ENCODE measurements around the gene PPARGC1A. TPM values are rescaled to one million over a fixed set of nuclear protein-coding genes. Genes with fewer than 3 reads are reported as not detected.

The PPARGC1A gene
- total RNA-seq, 1 donor from 2014 or later, result not detected

GRCh38 chr4:23881674-23882337 is 8.0 kb downstream of the PPARGC1A start:
- no peak for DNase-seq (ENCODE audit: low read depth, low spot score)

- DNase-seq (ENCODE audit: low read depth, low spot score), result no peak
Observed at GRCh38 chr4:23881052-23881501, 8.8 kb downstream of the PPARGC1A start.

GRCh38 chr4:23878912-23879732 is 10.7 kb downstream of the PPARGC1A start:
- no peak for DNase-seq (ENCODE audit: low read depth, low spot score)

GRCh38 chr4:23878246-23878891 is 11.5 kb downstream of the PPARGC1A start:
- DNase-seq (ENCODE audit: low read depth, low spot score), result no peak

- no peak for DNase-seq (ENCODE audit: low read depth, low spot score)
Observed at GRCh38 chr4:23877758-23878229, 12.1 kb downstream of the PPARGC1A start.

GRCh38 chr4:23876418-23877089 is 13.3 kb downstream of the PPARGC1A start:
- no peak for DNase-seq (ENCODE audit: low read depth, low spot score)

GRCh38 chr4:23875317-23875716 is 14.5 kb downstream of the PPARGC1A start:
- DNase-seq (ENCODE audit: low read depth, low spot score), result no peak

GRCh38 chr4:23874536-23874901 is 15.3 kb downstream of the PPARGC1A start:
- DNase-seq (ENCODE audit: low read depth, low spot score), result no peak

- no peak for DNase-seq (ENCODE audit: low read depth, low spot score)
Observed at GRCh38 chr4:23873717-23874535, 15.9 kb downstream of the PPARGC1A start.

- no peak for DNase-seq (ENCODE audit: low read depth, low spot score)
Observed at GRCh38 chr4:23871426-23871825, 18.4 kb downstream of the PPARGC1A start.

GRCh38 chr4:23866450-23867075 is 23.3 kb downstream of the PPARGC1A start:
- no peak for DNase-seq (ENCODE audit: low read depth, low spot score)

- no peak for DNase-seq (ENCODE audit: low read depth, low spot score)
Observed at GRCh38 chr4:23861897-23862296, 27.9 kb downstream of the PPARGC1A start.

GRCh38 chr4:23860919-23861318 is 28.9 kb downstream of the PPARGC1A start:
- no peak for DNase-seq (ENCODE audit: low read depth, low spot score)

GRCh38 chr4:23857367-23857959 is 32.4 kb downstream of the PPARGC1A start:
- no peak for DNase-seq (ENCODE audit: low read depth, low spot score)

GRCh38 chr4:23856630-23857029 is 33.2 kb downstream of the PPARGC1A start:
- DNase-seq (ENCODE audit: low read depth, low spot score), result no peak

GRCh38 chr4:23855912-23856605 is 33.8 kb downstream of the PPARGC1A start:
- DNase-seq (ENCODE audit: low read depth, low spot score), result no peak

GRCh38 chr4:23853986-23854660 is 35.7 kb downstream of the PPARGC1A start:
- no peak for DNase-seq (ENCODE audit: low read depth, low spot score)

- no peak for DNase-seq (ENCODE audit: low read depth, low spot score)
Observed at GRCh38 chr4:23851464-23851863, 38.4 kb downstream of the PPARGC1A start.

GRCh38 chr4:23847158-23847557 is 42.7 kb downstream of the PPARGC1A start:
- DNase-seq (ENCODE audit: low read depth, low spot score), result no peak
